HG03108 (cell line): ENCODE measurements around the gene PDZK1.
A peak's percentile ranks its signal among the peaks of the same experiment; 100 is the strongest.
"Not testable (repeated sequence)": the region's sequence is repeated elsewhere in the genome, so short reads cannot be mapped to it uniquely, and the experiment has no call there.

Experiments
- ATAC-seq: cut with Tn5 transposase; IDR thresholded peaks from one replicate; pipeline ENCODE4 v1.9.1; 2021; ENCODE audit warnings: moderate library complexity; ENCODE audit not compliant: unreplicated experiment

PDZK1 gene

GRCh38 chr1:145711213-145711651, 4.1 kb upstream of the PDZK1 start:
- no peak for ATAC-seq

- no peak for ATAC-seq
Measured at GRCh38 chr1:145710291-145711027, 3.3 kb upstream of the PDZK1 start.

GRCh38 chr1:145708063-145708462, 895 bp upstream of the PDZK1 start:
- no peak for ATAC-seq

GRCh38 chr1:145706086-145706664, 993 bp downstream of the PDZK1 start:
- no peak for ATAC-seq

GRCh38 chr1:145705622-145706021, 1.5 kb downstream of the PDZK1 start:
- no peak for ATAC-seq

- ATAC-seq: no peak
Measured at GRCh38 chr1:145702826-145703225, 4.3 kb downstream of the PDZK1 start.

GRCh38 chr1:145702052-145702451, 5.1 kb downstream of the PDZK1 start:
- ATAC-seq: no peak

- ATAC-seq: no peak
Measured at GRCh38 chr1:145701306-145701862, 5.8 kb downstream of the PDZK1 start.

GRCh38 chr1:145696630-145696960, 10.6 kb downstream of the PDZK1 start:
- no peak for ATAC-seq

- no peak for ATAC-seq
Measured at GRCh38 chr1:145695821-145696629, 11.1 kb downstream of the PDZK1 start.

- no peak for ATAC-seq
Measured at GRCh38 chr1:145692785-145693443, 14.3 kb downstream of the PDZK1 start.

GRCh38 chr1:145690587-145691558, 16.3 kb downstream of the PDZK1 start:
- ATAC-seq: peak; percentile 92

GRCh38 chr1:145689922-145690321, 17.2 kb downstream of the PDZK1 start:
- ATAC-seq: no peak

GRCh38 chr1:145688924-145689323, 18.2 kb downstream of the PDZK1 start:
- no peak for ATAC-seq

GRCh38 chr1:145688328-145688727, 18.8 kb downstream of the PDZK1 start:
- ATAC-seq: no peak

- not testable (repeated sequence) for ATAC-seq
Measured at GRCh38 chr1:145686078-145686477, 21.1 kb downstream of the PDZK1 start.

- not testable (repeated sequence) for ATAC-seq
Measured at GRCh38 chr1:145684858-145685257, 22.3 kb downstream of the PDZK1 start.

GRCh38 chr1:145673217-145673616, 34.0 kb downstream of the PDZK1 start:
- ATAC-seq: not testable (repeated sequence)

GRCh38 chr1:145670995-145671745, 36.0 kb downstream of the PDZK1 start:
- ATAC-seq: not testable (repeated sequence)
